HUES48 (cell line): ENCODE measurements around the gene IGFN1.

ENCODE experiments used
- H3K27ac ChIP-seq: one replicate; pipeline ENCODE4 v1.7.0; 2013; ENCODE audit warnings: low read depth, low read length, inconsistent platforms
- H3K27me3 ChIP-seq: 2 replicates; pipeline ENCODE4 v1.6.1; 2013; ENCODE audit warnings: mild to moderate bottlenecking, low read length; ENCODE audit not compliant: control insufficient read depth, insufficient read depth
- H3K36me3 ChIP-seq: 2 replicates; pipeline ENCODE4 v1.6.1; 2013; ENCODE audit warnings: low read length; ENCODE audit not compliant: control insufficient read depth, insufficient read depth
- H3K4me1 ChIP-seq: 2 replicates; pipeline ENCODE4 v1.6.1; 2013; ENCODE audit warnings: mild to moderate bottlenecking, low read length; ENCODE audit not compliant: control insufficient read depth, insufficient read depth
- H3K4me3 ChIP-seq: 2 replicates; pipeline ENCODE4 v1.5.1; 2013; ENCODE audit warnings: mild to moderate bottlenecking, low read depth, low read length
- H3K9ac ChIP-seq: 2 replicates; pipeline ENCODE4 v1.6.1; 2013; ENCODE audit warnings: mild to moderate bottlenecking, low read depth, low read length, moderate library complexity
- H3K9me3 ChIP-seq: 2 replicates; pipeline ENCODE4 v1.6.1; 2013; ENCODE audit warnings: low read length; ENCODE audit not compliant: control insufficient read depth, insufficient read depth

IGFN1 gene

DNA sequence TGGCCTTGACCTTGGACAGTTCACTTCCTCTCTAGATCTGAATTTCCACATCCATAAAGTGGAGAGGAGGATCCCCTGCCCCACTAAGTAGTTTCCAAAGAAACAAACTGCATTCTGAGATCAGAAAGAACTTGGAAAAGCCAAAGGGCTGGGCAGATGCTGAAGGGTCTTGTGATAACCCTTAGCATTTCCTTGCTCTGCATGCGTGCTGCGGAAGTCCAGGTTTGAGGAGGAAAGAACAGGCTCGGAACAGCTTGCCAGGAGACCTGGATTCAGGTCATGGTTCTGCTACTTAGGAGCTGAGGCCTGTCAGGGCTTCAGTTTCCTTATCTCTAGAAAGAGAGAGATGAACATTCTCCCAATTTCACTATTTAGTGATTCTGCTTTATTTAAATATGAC lies 27.2 kb downstream of the IGFN1 start:
- Histone ChIP-seq H3K36me3 (no peaks in the 10 kb centered on the region), H3K27ac (no peak overlapping the region), H3K9me3 (no peaks in the 10 kb centered on the region), H3K9ac (no peak overlapping the region), H3K4me1 (no peaks in the 10 kb centered on the region), H3K4me3 (no peak overlapping the region), H3K27me3 (no peaks in the 10 kb centered on the region)

DNA sequence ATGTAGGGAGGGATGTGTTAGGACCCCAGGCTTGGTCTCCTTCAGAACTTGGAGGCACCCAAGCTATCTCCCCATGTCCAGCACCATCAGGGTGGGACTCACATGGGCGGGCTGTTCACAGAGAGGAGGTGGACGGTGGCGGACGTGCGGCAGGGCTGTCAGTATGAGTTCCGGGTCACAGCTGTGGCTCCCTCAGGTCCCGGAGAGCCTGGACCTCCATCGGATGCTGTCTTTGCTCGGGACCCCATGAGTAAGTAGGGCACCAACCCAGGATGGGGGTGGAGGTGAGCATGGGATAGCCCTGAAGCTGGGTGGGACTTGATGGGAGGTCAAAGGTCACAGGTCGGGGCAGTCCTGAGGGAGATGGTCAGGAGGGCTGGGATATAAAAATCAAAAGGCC lies 27.8 kb downstream of the IGFN1 start:
- Histone ChIP-seq H3K27me3 (no peaks in the 10 kb centered on the region), H3K9me3 (no peaks in the 10 kb centered on the region), H3K4me3 (no peak overlapping the region), H3K36me3 (no peaks in the 10 kb centered on the region), H3K4me1 (no peaks in the 10 kb centered on the region), H3K27ac (no peak overlapping the region), H3K9ac (no peak overlapping the region)

DNA sequence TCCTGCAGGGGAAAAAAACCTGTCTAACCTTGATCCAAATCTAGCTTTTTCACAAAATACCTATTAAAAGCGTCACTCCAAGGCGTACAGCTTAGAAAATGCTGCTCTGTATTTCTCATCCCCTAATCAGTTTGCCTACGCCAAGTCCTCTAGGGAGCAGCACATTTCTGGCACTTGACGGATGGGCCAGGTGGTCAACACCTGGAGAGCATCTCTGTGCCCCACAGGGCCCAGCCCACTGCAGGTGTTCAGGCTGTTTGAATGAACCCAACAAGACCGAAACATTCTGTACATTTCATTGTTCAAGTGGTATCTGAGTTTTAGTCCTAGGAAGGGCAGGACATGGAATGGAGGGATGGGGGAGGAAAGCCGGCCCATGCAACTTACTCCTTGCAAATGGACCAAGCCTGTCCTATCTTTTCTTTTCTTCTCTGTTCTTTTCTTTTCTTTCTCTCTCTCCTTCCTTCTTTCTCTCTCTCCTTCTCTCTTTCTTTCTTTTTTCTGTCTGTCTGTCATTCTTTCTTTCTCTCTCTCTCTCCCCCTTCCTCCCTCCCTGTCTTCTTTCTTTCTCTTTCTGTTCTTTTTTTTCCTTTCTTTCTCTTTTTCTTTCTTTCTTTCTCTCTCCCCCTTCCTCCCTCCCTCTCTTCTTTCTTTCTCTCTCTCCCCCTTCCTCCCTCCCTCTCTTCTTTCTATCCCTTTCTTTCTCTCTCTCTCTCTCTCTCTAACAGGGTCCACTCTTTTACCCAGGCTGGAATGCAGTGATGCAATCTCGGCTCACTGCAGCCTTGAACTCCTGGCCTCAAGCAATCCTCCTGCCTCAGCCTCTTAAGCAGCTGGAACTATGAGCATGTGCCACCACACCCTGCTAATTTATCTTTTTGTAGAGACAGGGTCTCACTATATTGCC lies 29.1 kb downstream of the IGFN1 start:
- no peaks in the 10 kb centered on the region for H3K4me1 ChIP-seq
- no peaks in the 10 kb centered on the region for H3K27me3 ChIP-seq

DNA sequence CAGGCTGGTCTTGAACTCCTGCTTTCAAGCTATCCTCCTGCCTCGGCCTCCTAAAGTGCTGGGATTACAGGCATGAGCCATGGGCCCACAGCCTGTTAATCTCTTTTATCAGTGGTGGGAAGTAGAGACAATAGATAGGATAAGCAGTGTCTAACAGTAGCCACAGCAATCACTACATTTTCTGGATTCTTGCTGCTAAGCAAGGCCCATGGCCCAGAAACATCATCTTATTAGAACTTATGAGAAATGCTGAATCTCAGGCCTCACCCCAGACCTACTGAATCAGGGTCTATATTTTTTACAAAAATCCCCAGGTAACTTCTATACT lies 29.7 kb downstream of the IGFN1 start:
- Histone ChIP-seq H3K9ac (no peak overlapping the region), H3K36me3 (no peaks in the 10 kb centered on the region), H3K27ac (no peak overlapping the region), H3K4me1 (no peaks in the 10 kb centered on the region), H3K4me3 (no peak overlapping the region), H3K27me3 (no peaks in the 10 kb centered on the region), H3K9me3 (no peaks in the 10 kb centered on the region)

More for the DNA sequence above, 29.1 kb downstream of the IGFN1 start:
- no peak overlapping the region for H3K27ac ChIP-seq
- no peak overlapping the region for H3K4me3 ChIP-seq
- no peaks in the 10 kb centered on the region for H3K36me3 ChIP-seq
- no peak overlapping the region for H3K9ac ChIP-seq
- no peaks in the 10 kb centered on the region for H3K9me3 ChIP-seq

DNA sequence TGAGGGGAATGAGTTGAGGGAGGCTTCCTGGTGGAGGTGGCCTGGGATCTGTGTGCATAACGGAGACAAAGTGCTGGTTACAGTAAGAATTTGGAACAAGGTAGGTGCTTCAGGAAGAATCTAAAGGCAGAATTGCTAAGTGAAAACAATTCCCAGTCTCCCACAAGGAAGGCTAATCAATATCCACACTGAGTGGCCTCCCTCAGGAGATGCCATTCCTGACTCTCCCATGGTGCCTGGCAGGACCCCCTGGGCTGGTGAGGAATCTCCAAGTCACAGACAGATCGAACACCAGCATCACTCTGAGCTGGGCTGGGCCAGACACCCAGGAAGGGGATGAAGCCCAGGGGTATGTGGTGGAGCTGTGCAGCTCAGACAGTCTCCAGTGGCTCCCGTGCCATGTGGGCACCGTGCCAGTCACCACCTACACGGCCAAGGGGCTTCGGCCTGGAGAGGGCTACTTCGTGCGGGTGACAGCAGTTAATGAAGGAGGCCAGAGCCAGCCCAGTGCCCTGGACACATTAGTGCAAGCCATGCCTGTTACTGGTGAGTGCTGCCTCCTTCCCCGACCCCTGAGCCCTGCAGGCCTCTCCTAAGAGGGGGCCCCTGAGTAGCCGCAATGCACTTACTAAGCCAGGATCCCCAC lies 30.7 kb downstream of the IGFN1 start:
- H3K27ac ChIP-seq = no peak overlapping the region
- no peaks in the 10 kb centered on the region for H3K36me3 ChIP-seq
- no peaks in the 10 kb centered on the region for H3K4me1 ChIP-seq
- H3K27me3 ChIP-seq = no peaks in the 10 kb centered on the region
- no peaks in the 10 kb centered on the region for H3K9me3 ChIP-seq
- no peak overlapping the region for H3K9ac ChIP-seq
- no peak overlapping the region for H3K4me3 ChIP-seq

DNA sequence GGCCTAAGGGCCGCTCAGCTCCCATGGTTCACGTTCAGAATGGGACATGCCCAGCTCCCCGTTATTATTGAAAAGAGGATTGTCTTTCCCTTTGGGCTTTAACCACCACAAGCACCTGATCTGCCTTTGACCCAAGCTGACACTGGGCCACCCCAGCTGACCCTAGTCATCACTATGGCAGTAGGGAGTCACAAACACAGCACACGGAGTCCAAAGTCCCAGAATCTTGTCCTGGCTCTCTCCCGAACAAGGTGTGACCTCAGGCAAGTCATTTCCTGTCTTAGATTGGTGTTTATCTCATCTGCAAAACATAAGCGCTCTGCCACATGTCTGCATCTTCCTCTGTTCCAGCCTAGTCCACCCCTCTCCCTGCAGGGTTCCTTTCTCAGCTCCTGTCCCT lies 31.5 kb downstream of the IGFN1 start:
- Histone ChIP-seq H3K9me3 (no peaks in the 10 kb centered on the region), H3K27ac (no peak overlapping the region), H3K36me3 (no peaks in the 10 kb centered on the region), H3K27me3 (no peaks in the 10 kb centered on the region), H3K4me3 (no peak overlapping the region), H3K4me1 (no peaks in the 10 kb centered on the region), H3K9ac (no peak overlapping the region)

DNA sequence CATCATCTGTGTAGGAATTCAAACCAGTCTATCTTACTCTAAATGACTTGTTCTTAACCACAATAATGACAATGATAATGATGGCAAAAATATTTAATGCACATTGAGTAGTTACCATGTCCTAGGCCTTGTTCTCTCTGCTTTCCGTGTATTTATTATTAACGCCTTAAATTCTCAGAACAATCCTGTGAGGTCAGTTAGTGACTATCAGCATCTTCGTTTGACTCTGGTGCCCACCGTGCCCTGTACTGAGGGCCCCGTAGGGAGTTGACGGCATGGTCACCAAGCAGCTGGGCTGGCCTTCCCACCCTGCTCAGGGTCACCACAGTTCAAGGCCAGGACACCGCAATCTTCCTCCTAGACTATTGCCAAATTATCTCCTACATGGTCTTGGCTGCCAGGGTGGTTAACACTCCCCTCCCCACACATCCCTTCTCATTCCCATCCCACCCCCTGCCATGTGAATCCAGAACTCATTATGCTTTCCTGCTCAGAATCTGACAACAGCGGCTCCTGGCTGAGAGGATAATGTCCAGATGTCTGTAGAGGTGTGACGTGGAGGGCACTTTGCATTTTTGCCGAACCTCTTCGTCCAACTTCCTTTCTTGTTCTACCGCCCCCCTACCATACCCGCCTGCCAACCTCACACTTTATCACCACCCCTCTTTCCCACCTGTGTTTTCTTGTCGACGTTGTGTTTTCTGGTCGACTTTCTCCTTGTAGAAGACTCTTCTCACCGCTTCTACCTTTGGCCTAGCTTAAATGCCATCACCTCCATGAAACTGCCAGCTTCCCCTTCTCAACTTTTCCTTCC lies 33.4 kb downstream of the IGFN1 start:
- Histone ChIP-seq H3K9ac (no peak overlapping the region), H3K9me3 (no peaks in the 10 kb centered on the region), H3K4me1 (no peaks in the 10 kb centered on the region), H3K4me3 (no peak overlapping the region), H3K27ac (no peak overlapping the region), H3K27me3 (no peaks in the 10 kb centered on the region), H3K36me3 (no peaks in the 10 kb centered on the region)

DNA sequence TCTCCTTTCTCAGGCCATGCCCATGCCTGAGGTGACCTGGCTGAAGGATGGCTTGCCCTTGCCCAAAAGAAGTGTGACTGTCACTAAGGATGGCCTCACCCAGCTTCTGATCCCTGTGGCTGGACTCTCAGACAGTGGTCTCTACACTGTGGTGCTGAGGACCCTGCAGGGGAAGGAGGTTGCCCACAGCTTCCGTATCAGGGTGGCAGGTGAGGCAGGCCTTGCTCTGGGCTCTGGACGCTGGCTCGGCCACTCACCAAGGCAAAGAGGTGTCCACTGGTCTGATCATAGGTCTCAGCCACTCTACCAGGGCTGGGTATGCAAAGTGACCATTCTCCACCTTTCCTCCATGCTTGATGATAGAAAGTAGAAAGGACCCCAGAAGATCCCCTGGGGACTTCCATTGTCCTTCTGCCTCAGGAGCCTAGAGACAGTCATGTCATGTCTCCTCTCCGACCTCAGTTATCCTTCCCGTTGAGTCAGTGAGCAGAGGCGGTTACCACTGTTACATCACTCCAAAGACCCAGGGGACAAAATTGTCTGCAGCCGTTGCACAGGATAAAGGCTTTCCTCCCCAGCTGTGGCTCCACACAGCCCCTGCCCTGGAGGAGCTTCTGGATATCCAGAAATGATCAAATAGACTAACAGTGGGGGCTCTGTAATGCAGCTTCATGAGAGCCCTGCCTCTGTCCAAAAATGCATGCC lies 34.2 kb downstream of the IGFN1 start:
- Histone ChIP-seq H3K36me3 (no peaks in the 10 kb centered on the region), H3K27me3 (no peaks in the 10 kb centered on the region), H3K4me1 (no peaks in the 10 kb centered on the region), H3K9me3 (no peaks in the 10 kb centered on the region), H3K27ac (no peak overlapping the region), H3K4me3 (no peak overlapping the region), H3K9ac (no peak overlapping the region)

DNA sequence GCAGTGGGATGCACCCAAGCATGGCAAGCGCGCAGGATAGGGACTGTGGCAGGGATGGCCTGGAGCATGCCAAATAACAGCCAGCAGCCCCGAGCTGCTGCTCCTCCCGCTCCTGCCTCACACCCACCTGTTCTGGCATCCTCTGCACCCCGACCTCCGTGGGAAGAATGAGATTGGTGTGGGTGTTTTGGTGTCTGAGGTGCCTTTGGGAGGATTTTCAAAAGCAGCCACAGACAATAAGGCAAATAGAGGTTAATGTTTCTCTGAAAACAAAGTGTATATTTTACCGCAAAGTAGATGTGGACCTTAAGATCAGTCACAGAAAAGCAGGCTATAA lies 35.5 kb downstream of the IGFN1 start:
- no peak overlapping the region for H3K4me3 ChIP-seq
- H3K9ac ChIP-seq = no peak overlapping the region
- H3K36me3 ChIP-seq = no peaks in the 10 kb centered on the region
- no peaks in the 10 kb centered on the region for H3K27me3 ChIP-seq
- H3K4me1 ChIP-seq = no peaks in the 10 kb centered on the region
- H3K9me3 ChIP-seq = no peaks in the 10 kb centered on the region
- no peak overlapping the region for H3K27ac ChIP-seq

DNA sequence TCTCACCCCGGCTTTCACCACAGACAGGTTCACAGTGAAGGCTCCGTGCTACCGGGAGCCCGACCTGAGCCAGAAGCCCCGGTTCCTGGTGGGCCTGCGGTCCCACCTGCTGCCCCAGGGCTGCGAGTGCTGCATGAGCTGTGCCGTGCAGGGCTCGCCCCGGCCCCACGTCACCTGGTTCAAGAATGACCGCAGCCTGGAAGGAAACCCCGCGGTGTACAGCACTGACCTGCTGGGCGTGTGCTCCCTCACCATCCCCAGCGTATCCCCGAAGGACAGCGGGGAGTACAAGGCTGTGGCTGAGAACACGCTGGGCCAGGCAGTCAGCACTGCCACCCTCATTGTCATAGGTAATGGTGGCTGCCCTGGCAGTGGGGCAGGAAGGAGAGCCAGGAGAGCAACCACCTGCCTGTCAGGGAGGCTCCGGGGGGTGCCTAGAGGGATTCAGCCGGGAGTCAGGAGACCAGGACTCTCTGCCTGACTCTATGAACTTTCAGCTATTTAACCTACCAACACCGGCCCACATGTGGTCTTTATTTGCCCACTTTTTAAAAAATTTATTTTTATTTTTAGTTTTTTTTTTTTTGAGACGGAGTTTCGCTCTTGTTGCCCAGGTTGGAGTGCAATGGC lies 36.4 kb downstream of the IGFN1 start:
- Histone ChIP-seq H3K4me3 (no peak overlapping the region), H3K9ac (no peak overlapping the region)

More for the DNA sequence above, 36.4 kb downstream of the IGFN1 start:
- H3K36me3 ChIP-seq = no peaks in the 10 kb centered on the region
- no peak overlapping the region for H3K27ac ChIP-seq
- no peaks in the 10 kb centered on the region for H3K9me3 ChIP-seq
- no peaks in the 10 kb centered on the region for H3K4me1 ChIP-seq
- no peaks in the 10 kb centered on the region for H3K27me3 ChIP-seq
